Panc1 (cell line): ENCODE data around the gene MTHFD1L. TPM values are rescaled to one million over a fixed set of nuclear protein-coding genes. Genes with fewer than 3 reads are reported as not detected.

ENCODE experiments used
- ATAC-seq: fragments of 200-7000 bp; cut with Tn5 transposase; 2 replicates; pipeline ENCODE4 v1.9.1; 2020; ENCODE audit warnings: mild to moderate bottlenecking, moderate library complexity
- BruUV-seq: library from RNA; stranded (reverse); fragments of 400-500 nt; replicated peaks from 2 replicates; lab custom pipeline; 2021; lab: Mats Ljungman, UMichigan
- CTCF ChIA-PET: fragments of 300-600 bp; sonication (Branson Sonifier 250); formaldehyde crosslinking; loops from one replicate; lab custom pipeline; 2022; ENCODE audit warnings: antibody characterized with exemption; lab: Charles Lee
- POLR2A ChIA-PET: fragments of 300-600 bp; sonication (Branson Sonifier 250); formaldehyde crosslinking; loops from one replicate; lab custom pipeline; 2022; ENCODE audit warnings: antibody characterized with exemption; lab: Charles Lee
- DNase-seq: peaks from one replicate; pipeline ENCODE4 v3.0.0-alpha.2; 2010; ENCODE audit warnings: low read depth, low spot score
- H3K27ac ChIP-seq: 2 replicates; pipeline ENCODE4 v1.5.1; 2011; ENCODE audit warnings: mild to moderate bottlenecking, low read length, inconsistent platforms
- H3K27me3 ChIP-seq: fragments of 200-500 bp; sonication (Bioruptor generic); 2 replicates; pipeline ENCODE4 v1.6.0; 2014; ENCODE audit warnings: low read length, inconsistent platforms; ENCODE audit not compliant: control insufficient read depth, insufficient read depth
- H3K36me3 ChIP-seq: fragments of 200-500 bp; sonication (Bioruptor generic); 2 replicates; pipeline ENCODE4 v1.5.1; 2014; ENCODE audit warnings: inconsistent platforms, mild to moderate bottlenecking, low read length, moderate library complexity; ENCODE audit not compliant: control insufficient read depth, insufficient read depth
- H3K4me1 ChIP-seq: 2 replicates; pipeline ENCODE4 v1.5.1; 2011; ENCODE audit warnings: inconsistent platforms, mild to moderate bottlenecking, low read length, moderate library complexity; ENCODE audit not compliant: control insufficient read depth, insufficient read depth
- H3K4me3 ChIP-seq, 2 experiments: 2 replicates each; pipeline ENCODE4 v1.5.1; 2011 to 2012; ENCODE audit warnings: low read depth in 2 of 2, low read length in 2 of 2, mild to moderate bottlenecking in 2 of 2, inconsistent platforms in 1 of 2, moderate library complexity in 1 of 2
- H3K9me3 ChIP-seq: fragments of 200-500 bp; sonication (Bioruptor generic); 2 replicates; pipeline ENCODE4 v1.5.1; 2014; ENCODE audit warnings: low read depth, mild to moderate bottlenecking, inconsistent platforms, low read length, moderate library complexity; ENCODE audit not compliant: control insufficient read depth, insufficient read depth
- POLR2AphosphoS5 ChIP-seq: IDR thresholded peaks from 2 replicates; pipeline ENCODE4 v1.6.1; 2012; ENCODE audit warnings: mild to moderate bottlenecking, low read depth, low read length, moderate library complexity
- SIN3A ChIP-seq: IDR thresholded peaks from 2 replicates; pipeline ENCODE4 v1.6.1; 2012; ENCODE audit warnings: low read depth, mild to moderate bottlenecking, low read length, moderate library complexity, borderline replicate concordance; ENCODE audit not compliant: insufficient read depth
- TCF7L2 ChIP-seq: IDR thresholded peaks from 2 replicates; pipeline ENCODE4 v1.6.1; 2011; ENCODE audit warnings: mild to moderate bottlenecking, low read depth, low read length, inconsistent platforms
- in situ Hi-C: cut with HindIII; loops from 2 replicates; pipeline ENCODE4 v1.10.0; 2016; ENCODE audit warnings: low sequenced_read_pairs, low pct_unique_long_range_greater_than_20kb
- intact Hi-C: fragments of 100-400 bp; cut with micrococcal nuclease; formaldehyde crosslinking; loops from one replicate; pipeline ENCODE4 v1.10.0; 2022; ENCODE audit not compliant: unreplicated experiment
- total RNA-seq: library from RNA; stranded (reverse); gene quantifications from one replicate; pipeline ENCODE4 v1.2.1, GENCODE V29; 2021; ENCODE audit not compliant: unreplicated experiment
- TF ChIP-seq, protein P1 (sequence below): fragments of 450-650 bp; IDR thresholded peaks from 2 replicates; pipeline ENCODE4 v1.5.1; 2017; ENCODE audit warnings: mild to moderate bottlenecking
- TF ChIP-seq, protein P2 (sequence below), 2 experiments: IDR thresholded peaks; 2 replicates each; pipeline ENCODE4 v1.6.1; 2011 to 2012; ENCODE audit warnings: low read depth in 2 of 2, control low read depth in 1 of 2, low read length in 1 of 2, mild to moderate bottlenecking in 1 of 2, moderate library complexity in 1 of 2; ENCODE audit not compliant: insufficient read depth in 1 of 2

Gene MTHFD1L
- total RNA-seq, 1 experiment from 2014 or later, result 76.2 TPM

- H3K36me3 ChIP-seq, result no peaks in the 10 kb centered on the region
- no peaks in the 10 kb centered on the region for H3K9me3 ChIP-seq
- ChIA-PET CTCF (no interaction called here), POLR2A (no interaction called here)
- DNase-seq (no peak), ATAC-seq (no peak)
- intact Hi-C loops, result no loop called here
- H3K4me1 ChIP-seq, result no peaks in the 10 kb centered on the region
- H3K27ac ChIP-seq, result no peak overlapping the region
- H3K27me3 ChIP-seq, result peaks cover 8% of the 10 kb centered on the region; the same call in 1 of the 2 replicates
- BruUV-seq, result no TSS peak
- TF ChIP-seq, protein P1, sequence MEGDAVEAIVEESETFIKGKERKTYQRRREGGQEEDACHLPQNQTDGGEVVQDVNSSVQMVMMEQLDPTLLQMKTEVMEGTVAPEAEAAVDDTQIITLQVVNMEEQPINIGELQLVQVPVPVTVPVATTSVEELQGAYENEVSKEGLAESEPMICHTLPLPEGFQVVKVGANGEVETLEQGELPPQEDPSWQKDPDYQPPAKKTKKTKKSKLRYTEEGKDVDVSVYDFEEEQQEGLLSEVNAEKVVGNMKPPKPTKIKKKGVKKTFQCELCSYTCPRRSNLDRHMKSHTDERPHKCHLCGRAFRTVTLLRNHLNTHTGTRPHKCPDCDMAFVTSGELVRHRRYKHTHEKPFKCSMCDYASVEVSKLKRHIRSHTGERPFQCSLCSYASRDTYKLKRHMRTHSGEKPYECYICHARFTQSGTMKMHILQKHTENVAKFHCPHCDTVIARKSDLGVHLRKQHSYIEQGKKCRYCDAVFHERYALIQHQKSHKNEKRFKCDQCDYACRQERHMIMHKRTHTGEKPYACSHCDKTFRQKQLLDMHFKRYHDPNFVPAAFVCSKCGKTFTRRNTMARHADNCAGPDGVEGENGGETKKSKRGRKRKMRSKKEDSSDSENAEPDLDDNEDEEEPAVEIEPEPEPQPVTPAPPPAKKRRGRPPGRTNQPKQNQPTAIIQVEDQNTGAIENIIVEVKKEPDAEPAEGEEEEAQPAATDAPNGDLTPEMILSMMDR, result no peak
- no peak for TF ChIP-seq TCF7L2
- H3K4me3 ChIP-seq, result no peak overlapping the region
- in situ Hi-C loops, result no loop called here
Measured at GRCh38 chr6:150841189-150841588, 24.3 kb upstream of the MTHFD1L start.

DNA sequence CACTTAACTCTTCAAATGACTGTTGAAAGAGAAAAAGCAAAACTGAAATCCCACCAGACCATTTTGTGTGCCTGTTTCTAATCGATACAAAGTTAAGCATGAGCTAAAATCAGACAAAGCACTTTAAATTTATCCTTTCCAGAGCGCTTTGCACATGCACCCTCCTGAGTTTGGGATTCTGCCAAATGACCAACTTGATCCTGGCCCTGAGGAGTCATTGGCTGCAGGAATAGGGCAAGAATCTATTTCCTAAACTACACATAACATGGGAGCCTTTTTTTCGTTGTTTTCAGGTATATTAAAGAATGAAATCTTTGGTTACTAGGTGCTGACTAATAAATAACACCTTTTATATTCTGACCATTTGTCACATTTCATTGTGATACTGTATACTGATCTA, 23.8 kb upstream of the MTHFD1L start:
- ChIA-PET POLR2A (no interaction called here), CTCF (no interaction called here)
- H3K4me3 ChIP-seq, result no peak overlapping the region
- in situ Hi-C loops (no loop called here), intact Hi-C loops (no loop called here)
- no peaks in the 10 kb centered on the region for H3K9me3 ChIP-seq
- H3K27me3 ChIP-seq, result peaks cover 8% of the 10 kb centered on the region; the same call in 1 of the 2 replicates
- no peaks in the 10 kb centered on the region for H3K36me3 ChIP-seq
- no peak overlapping the region for H3K27ac ChIP-seq
- no TSS peak for BruUV-seq
- DNase-seq, result no peak
- no peak for ATAC-seq
- TF ChIP-seq, protein P1, result no peak
- no peak for TF ChIP-seq SIN3A
- no peak for TF ChIP-seq POLR2AphosphoS5
- no peak for TF ChIP-seq TCF7L2
- TF ChIP-seq, protein P2, sequence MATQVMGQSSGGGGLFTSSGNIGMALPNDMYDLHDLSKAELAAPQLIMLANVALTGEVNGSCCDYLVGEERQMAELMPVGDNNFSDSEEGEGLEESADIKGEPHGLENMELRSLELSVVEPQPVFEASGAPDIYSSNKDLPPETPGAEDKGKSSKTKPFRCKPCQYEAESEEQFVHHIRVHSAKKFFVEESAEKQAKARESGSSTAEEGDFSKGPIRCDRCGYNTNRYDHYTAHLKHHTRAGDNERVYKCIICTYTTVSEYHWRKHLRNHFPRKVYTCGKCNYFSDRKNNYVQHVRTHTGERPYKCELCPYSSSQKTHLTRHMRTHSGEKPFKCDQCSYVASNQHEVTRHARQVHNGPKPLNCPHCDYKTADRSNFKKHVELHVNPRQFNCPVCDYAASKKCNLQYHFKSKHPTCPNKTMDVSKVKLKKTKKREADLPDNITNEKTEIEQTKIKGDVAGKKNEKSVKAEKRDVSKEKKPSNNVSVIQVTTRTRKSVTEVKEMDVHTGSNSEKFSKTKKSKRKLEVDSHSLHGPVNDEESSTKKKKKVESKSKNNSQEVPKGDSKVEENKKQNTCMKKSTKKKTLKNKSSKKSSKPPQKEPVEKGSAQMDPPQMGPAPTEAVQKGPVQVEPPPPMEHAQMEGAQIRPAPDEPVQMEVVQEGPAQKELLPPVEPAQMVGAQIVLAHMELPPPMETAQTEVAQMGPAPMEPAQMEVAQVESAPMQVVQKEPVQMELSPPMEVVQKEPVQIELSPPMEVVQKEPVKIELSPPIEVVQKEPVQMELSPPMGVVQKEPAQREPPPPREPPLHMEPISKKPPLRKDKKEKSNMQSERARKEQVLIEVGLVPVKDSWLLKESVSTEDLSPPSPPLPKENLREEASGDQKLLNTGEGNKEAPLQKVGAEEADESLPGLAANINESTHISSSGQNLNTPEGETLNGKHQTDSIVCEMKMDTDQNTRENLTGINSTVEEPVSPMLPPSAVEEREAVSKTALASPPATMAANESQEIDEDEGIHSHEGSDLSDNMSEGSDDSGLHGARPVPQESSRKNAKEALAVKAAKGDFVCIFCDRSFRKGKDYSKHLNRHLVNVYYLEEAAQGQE (IDR thresholded peaks at IDR 0.05; ENCODE audit: insufficient read depth in 1 of 2, low read depth in 2 of 2, low read length in 1 of 2), result no peak
- no peaks in the 10 kb centered on the region for H3K4me1 ChIP-seq
